GM19043 (cell line): Measurements from ENCODE around the gene TRIM44.
"Not testable (repeated sequence)": the region's sequence is repeated elsewhere in the genome, so short reads cannot be mapped to it uniquely, and the experiment has no call there.

Experiments
- ATAC-seq: cut with Tn5 transposase; IDR thresholded peaks from one replicate; pipeline ENCODE4 v1.9.1; 2021; ENCODE audit warnings: low read depth; ENCODE audit not compliant: unreplicated experiment

TRIM44 gene

GRCh38 chr11:35845860-35846259, 183.3 kb downstream of the TRIM44 start:
- no peak for ATAC-seq

GRCh38 chr11:35846874-35847273, 184.3 kb downstream of the TRIM44 start:
- ATAC-seq: no peak

- ATAC-seq: no peak
Measured at GRCh38 chr11:35847473-35847872, 184.9 kb downstream of the TRIM44 start.

GRCh38 chr11:35848616-35849015, 186.0 kb downstream of the TRIM44 start:
- no peak for ATAC-seq

GRCh38 chr11:35850191-35850590, 187.6 kb downstream of the TRIM44 start:
- no peak for ATAC-seq

- no peak for ATAC-seq
Measured at GRCh38 chr11:35851342-35851741, 188.8 kb downstream of the TRIM44 start.

- no peak for ATAC-seq
Measured at GRCh38 chr11:35852056-35852455, 189.5 kb downstream of the TRIM44 start.

- ATAC-seq: no peak
Measured at GRCh38 chr11:35853971-35854370, 191.4 kb downstream of the TRIM44 start.

GRCh38 chr11:35855671-35856070, 193.1 kb downstream of the TRIM44 start:
- ATAC-seq: no peak

GRCh38 chr11:35856259-35856658, 193.7 kb downstream of the TRIM44 start:
- ATAC-seq: no peak

GRCh38 chr11:35856756-35857155, 194.2 kb downstream of the TRIM44 start:
- ATAC-seq: no peak

- no peak for ATAC-seq
Measured at GRCh38 chr11:35857922-35858321, 195.3 kb downstream of the TRIM44 start.

- no peak for ATAC-seq
Measured at GRCh38 chr11:35859301-35859700, 196.7 kb downstream of the TRIM44 start.

GRCh38 chr11:35860194-35860593, 197.6 kb downstream of the TRIM44 start:
- ATAC-seq: not testable (repeated sequence)

GRCh38 chr11:35861191-35861590, 198.6 kb downstream of the TRIM44 start:
- no peak for ATAC-seq

- ATAC-seq: no peak
Measured at GRCh38 chr11:35862666-35863065, 200.1 kb downstream of the TRIM44 start.

GRCh38 chr11:35864131-35864530, 201.6 kb downstream of the TRIM44 start:
- ATAC-seq: no peak

GRCh38 chr11:35866601-35867000, 204.0 kb downstream of the TRIM44 start:
- ATAC-seq: no peak
